Measurements from ENCODE around the gene HERC2.
A peak's percentile ranks its signal among the peaks of the same experiment; 100 is the strongest.
"Not testable (repeated sequence)": the region's sequence is repeated elsewhere in the genome, so short reads cannot be mapped to it uniquely, and the experiment has no call there.

The HERC2 gene

DNA sequence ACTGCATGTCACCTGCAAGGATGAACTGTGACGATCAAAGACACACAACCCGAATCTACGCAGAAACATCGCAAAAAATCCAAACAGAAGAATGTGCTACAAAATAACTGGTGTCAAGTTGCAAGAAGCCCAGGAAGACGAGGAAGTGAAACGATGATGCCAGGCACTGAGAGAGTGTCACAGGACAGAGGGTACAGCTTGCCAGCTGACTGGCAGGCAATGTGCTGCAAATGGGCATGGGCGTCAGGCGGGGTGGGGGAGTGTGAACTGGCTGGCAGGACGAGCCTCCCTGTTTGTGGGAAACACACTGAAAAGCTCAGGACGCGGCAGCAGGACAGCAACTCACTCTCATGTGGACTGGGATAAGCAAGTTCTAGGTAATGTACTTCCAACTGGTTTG is 193.9 kb downstream of the HERC2 start:
- no peak for DNase-seq

- DNase-seq, result no peak
These were observed 194.9 kb downstream of the HERC2 start for GRCh38 chr15:28127036-28127435.

DNA sequence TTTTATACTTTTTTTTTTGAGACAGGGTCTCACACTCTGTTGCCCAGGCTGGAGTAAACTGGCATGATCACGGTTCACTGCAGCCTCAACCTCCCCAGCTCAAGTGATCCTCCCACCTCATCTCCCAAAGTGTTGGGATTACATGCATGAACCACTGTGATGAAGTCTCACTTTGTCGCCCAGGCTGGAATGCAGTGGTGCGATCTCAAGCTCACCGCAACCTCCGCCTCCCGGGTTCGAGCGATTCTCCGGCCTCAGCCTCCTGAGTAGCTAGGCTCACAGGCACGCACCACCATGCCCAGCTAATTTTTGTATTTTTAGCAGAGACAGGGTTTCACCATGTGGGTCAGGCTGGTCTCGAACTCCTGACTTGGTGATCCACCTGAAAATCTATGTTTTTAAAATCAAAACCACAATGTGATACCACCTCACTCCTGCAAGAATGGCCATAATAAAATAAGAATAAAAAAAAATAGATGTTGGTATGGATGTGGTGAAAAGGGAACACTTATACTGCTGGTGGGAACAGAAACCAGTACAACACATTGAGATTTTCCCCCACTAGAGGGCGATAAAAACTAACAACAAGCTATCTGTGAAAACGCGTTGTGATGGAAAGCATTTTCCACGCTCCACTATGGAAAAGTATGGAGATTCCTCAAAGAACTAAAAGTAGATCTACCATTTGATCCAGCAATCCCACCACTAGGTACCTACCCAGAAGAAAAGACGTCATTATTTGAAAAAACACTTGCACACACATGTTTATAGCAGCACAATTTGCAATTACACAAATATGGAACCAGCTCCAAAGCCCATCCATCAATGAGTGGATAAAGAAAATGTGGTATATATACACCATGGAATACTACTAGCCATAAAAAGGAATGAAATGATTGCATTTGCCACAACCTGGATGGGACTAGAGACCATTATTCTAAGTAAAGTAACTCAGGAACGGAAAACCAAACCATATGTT is 196.0 kb downstream of the HERC2 start:
- DNase-seq, result no peak

GRCh38 chr15:28124841-28125240 is 197.1 kb downstream of the HERC2 start:
- DNase-seq, result no peak

- DNase-seq, result peak; percentile 37 to 41
These were observed 198.5 kb downstream of the HERC2 start for GRCh38 chr15:28123408-28124023.

DNA sequence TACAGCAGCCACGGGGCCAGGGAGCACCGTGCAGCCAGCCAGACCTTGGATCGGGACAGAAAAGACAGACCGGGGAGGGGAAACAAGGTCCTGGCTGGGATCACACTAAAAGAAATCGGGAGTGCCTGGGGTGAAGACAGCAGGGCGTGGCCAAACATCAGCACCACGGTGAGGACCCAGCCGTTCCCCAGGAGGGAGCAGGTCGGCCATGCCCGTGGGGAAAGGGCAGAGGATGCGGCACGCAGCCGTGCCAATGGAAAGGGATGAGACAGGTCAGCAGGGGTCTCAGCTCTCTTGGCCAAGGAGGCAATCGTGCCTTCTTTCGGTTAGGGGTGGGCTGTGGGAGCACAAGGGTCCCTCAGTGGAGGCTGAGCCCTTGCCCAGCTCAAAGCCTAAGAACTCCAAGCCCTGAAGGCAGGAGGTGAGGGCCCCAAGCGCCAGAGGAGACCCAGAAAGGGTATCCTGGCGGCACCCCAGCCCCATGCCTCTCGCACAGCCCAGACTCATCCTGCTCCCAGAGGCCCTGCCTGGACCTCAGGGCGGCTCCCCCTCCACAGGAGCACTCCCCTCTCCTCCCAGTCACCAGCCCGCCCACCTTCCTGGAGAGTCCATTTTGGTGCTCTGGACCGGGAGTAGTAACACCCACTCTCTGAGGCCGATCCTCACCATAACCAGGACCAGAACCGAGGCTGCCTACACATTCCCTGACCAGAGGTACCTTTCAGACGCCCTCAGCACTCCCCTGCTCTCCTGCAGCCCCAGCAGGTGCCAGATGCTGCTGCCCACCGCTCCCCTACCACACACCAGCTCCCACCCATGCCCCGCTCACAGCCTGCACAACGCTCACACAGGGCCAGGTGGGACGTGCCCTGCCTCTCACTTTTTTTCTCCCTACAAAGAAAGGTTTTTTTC is 199.7 kb downstream of the HERC2 start:
- no peak for DNase-seq

GRCh38 chr15:28121577-28121976 is 200.4 kb downstream of the HERC2 start:
- DNase-seq, result not testable (repeated sequence)

DNA sequence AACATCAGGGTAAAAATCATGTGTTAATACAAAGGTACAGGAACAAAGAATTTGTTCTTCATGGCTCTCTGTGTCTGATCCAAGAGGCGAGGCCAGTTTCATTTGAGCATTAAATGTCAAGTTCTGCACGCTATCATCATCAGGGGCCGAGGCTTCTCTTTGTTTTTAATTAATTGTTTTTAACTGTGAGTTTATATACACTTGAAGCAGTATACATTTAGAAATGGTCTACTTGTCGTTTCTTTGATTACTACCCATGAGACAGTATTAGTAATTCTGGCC is 201.7 kb downstream of the HERC2 start:
- no peak for DNase-seq

- DNase-seq, result no peak
These were observed 203.4 kb downstream of the HERC2 start for GRCh38 chr15:28118531-28118930.

- DNase-seq, result no peak
These were observed 203.9 kb downstream of the HERC2 start for GRCh38 chr15:28118083-28118482.

- DNase-seq, result no peak
These were observed 204.5 kb downstream of the HERC2 start for GRCh38 chr15:28117432-28117990.

- DNase-seq, result no peak
These were observed 205.2 kb downstream of the HERC2 start for GRCh38 chr15:28116521-28117431.

- DNase-seq, result no peak
These were observed 206.1 kb downstream of the HERC2 start for GRCh38 chr15:28115871-28116270.

DNA sequence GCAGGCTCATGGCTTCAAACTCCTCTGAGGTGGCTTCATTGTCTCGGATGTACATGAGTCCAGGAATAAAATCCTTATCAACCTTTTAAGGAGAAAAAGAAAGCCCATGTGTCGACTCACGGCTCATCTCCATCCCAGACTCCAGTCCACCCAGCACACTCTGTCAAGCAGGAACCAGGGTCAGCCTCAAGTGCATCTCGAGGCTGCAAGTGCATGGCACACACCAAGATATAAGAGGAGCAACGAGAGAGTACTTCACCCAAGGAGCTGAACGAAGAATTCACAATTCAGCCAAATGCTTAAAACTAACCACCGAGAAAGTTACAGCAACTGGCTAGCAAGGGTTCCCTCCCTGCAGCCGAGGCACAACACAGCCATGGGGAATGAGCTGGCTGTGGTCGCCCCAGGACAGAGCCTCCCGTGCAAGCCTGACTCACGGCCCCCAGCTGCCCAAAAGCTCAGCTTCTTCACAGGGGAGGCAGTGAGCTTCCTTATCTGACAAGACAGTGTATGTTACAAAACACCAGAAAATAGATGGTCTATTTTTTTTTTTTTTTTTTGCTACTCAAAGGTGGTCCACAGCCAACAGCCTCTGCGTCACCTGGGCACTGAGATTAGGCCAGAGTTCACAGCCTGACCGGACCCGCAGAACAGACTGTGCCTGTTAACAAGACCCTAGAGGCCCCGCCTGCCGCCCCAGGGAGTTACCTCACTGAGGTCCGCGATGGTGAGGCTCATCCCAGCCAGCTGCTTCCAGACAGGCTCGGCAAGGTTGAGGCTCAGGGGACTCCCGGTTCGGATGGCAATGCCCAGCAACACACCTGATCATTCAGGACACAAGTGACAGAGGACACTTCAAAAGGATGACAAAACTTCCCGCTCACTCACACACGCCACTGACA is 207.0 kb downstream of the HERC2 start:
- no peak for DNase-seq

GRCh38 chr15:28114114-28114455 is 207.9 kb downstream of the HERC2 start:
- no peak for DNase-seq

- no peak for DNase-seq
These were observed 208.4 kb downstream of the HERC2 start for GRCh38 chr15:28113394-28114113.

GRCh38 chr15:28112962-28113361 is 209.0 kb downstream of the HERC2 start:
- no peak for DNase-seq

- DNase-seq, result no peak
These were observed 209.7 kb downstream of the HERC2 start for GRCh38 chr15:28112101-28112760.

DNA sequence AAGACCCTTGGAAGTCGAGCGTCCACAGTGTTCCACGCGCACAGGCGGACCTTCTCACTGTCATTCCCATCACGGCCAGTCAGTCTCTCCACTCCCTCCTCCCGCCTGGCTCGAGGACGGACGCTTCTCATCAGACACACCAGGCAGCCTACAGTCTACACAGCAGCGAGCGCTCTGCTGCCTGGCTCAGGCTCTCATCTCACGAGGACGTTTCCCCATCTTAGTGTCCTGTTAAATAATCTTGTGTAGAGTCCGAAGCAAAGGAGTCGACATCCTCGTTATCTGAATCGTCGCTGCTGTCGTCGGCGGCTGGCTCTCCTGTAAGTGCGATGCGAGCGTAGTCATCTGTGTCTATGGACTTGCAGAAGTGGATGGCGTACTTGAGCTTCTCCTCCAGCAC is 210.4 kb downstream of the HERC2 start:
- no peak for DNase-seq

DNA sequence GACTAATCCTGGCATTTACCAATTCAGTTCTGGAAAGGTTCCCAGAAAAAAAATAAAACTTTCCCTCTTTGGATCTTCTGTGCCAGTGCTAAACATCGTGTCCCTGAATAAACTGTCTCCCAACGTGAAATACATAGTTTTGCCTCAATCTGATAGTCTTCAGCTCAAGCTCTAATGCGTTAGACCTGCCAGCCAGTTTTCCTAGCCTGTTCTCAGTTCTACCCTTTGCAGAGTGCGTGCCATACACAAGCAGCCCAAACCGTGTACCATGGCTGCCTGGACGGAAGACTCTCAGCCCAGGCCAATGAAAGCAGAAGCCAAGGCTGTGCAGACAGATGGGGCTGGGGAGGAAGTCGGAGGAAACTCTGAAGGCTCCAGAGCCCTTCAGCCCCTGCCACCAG is 211.5 kb downstream of the HERC2 start:
- DNase-seq, result no peak
